Activated CD4-positive, alpha-beta T cell treated with anti-CD3 and anti-CD28 coated beads for 4 hours (primary cell): ENCODE results near the gene IFNAR2.
"Not testable (repeated sequence)": the region's sequence is repeated elsewhere in the genome, so short reads cannot be mapped to it uniquely, and the experiment has no call there.

Source experiments
- DNase-seq, 2 donors: peaks; one replicate each; pipeline ENCODE4 v3.0.0-alpha.2; 2020

The IFNAR2 gene

DNA sequence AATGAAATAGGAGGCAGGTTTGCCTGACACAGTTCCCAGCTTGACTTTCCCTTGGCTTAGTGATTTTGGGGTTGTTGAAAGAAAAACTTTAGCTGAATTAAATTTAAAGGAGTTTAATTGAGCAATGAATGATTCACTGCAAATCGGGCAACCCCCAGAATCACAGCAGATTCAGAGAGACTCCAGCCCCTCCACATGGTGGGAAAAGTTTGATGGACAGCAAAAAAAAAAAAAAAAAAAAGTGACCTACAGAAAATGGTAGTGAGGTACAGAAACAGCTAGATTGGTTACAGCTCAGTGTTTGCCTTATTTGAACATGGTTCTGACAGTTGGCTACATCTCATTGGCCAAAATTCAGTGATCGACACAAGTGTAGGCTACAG lies 12.6 kb upstream of the IFNAR2 start:
- no peak for DNase-seq

- DNase-seq = no peak
Measured at GRCh38 chr21:33219300-33219699, 10.4 kb upstream of the IFNAR2 start.

DNA sequence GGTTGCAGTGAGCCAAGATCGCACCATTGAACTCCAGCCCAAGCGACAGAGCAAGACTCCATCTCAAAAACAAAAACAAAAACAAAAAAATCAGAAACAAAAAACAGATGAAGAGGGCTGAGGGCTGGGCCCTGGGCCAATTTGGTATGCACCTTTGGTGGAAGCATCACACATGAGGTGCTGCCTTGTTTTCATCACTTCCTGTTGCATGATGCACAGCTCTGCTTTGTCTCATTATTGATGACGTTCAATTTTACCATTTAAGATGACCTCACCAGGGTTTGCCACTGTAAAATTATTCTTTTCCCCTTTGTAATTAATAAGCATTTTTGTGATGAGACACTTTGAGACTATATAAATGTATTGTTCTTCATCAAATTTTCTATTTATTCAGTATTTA lies 9.8 kb upstream of the IFNAR2 start:
- DNase-seq = no peak

DNA sequence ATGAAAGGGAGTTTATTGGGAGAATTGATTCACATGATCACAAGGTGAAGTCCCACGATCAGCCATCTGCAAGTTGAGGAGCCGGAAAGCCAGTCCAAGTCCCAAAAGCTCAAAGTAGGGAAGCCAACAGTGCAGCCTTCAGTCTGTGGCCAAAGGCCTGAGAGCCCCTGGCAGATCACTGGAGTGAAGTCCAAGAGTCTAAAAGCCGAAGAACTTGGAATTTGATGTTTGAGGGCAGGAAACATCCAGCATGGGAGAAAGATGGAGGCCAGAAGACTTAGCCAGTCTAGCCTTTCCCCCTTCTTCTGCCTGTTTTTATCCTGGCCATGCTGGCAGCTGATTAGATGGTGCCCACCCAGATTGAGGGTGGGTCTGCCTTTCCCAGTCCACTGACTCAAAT lies 4.4 kb upstream of the IFNAR2 start:
- not testable (repeated sequence) for DNase-seq

DNA sequence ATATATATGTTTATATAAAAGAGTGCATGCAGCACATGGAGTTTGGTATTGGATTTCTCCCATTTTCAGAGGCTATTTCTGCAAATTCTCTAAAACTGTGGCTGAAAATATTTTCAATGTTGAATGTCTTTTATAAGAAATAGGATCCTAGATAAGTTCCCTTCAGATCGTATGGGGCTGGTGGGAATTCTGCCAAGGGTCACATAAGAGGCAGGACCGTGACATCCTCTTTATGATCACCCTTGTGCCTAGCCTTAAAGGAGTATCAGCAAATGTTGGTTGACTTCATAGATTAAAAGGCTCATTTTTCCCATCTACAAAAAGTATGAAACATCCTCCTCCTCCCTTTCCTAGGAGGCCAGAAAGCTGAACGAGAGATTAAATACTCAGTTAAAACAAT lies 1.3 kb upstream of the IFNAR2 start:
- no peak for DNase-seq

DNA sequence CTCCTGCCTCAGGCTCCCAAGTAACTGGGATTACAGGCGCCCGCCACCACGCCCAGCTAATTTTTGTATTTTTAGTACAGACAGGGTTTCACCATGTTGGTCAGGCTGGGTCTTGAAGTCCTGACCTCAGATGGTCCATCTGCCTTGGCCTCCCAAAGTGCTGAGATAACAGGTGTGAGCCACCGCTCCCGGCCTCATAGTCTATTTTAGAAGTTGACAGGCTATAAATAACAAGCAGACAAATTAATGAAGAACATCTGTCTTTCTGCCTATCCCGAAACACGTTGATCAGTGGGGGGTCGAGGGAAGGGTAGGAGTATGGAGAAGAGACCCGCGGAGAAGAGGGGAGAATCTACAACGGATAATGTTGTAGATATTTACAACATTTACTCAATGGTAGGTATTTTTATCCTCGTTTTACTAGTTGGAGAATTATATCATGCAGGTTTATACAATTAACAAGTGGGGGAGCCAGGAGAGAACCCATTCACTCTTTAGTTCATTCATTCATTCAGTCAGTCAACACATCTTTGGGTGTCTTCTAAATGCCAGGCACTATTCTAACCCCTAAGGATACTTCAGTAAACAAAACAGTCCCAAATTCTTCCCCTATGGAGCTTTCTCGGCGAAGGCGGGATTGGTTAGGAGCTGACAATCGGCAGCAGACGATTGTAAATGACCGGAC lies 497 bp upstream of the IFNAR2 start:
- no peak for DNase-seq

- DNase-seq = peak; percentile 30 to 34
Measured at GRCh38 chr21:33230545-33231324, 997 bp downstream of the IFNAR2 start.

DNA sequence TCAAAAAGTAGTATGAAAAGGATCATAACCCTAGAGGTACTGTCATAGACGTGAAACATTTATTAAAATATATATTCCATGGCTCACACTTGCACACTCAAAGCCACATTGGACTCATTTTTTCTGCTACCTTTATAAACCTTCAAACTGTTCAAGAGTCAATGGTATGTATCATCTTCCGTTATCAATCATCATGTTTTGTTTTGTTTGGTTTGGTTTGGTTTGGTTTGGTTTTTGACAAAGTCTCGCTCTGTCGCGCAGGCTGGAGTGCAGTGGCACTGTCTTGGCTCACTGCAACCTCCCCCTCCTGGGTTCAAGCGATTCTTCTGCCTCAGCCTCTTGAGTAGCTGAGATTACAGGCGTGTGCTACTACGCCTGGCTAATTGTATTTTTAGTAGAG lies 1.8 kb downstream of the IFNAR2 start:
- DNase-seq = peak in 1 of 2 donors; percentile 43

- no peak for DNase-seq
Measured at GRCh38 chr21:33232291-33233034, 2.7 kb downstream of the IFNAR2 start.

DNA sequence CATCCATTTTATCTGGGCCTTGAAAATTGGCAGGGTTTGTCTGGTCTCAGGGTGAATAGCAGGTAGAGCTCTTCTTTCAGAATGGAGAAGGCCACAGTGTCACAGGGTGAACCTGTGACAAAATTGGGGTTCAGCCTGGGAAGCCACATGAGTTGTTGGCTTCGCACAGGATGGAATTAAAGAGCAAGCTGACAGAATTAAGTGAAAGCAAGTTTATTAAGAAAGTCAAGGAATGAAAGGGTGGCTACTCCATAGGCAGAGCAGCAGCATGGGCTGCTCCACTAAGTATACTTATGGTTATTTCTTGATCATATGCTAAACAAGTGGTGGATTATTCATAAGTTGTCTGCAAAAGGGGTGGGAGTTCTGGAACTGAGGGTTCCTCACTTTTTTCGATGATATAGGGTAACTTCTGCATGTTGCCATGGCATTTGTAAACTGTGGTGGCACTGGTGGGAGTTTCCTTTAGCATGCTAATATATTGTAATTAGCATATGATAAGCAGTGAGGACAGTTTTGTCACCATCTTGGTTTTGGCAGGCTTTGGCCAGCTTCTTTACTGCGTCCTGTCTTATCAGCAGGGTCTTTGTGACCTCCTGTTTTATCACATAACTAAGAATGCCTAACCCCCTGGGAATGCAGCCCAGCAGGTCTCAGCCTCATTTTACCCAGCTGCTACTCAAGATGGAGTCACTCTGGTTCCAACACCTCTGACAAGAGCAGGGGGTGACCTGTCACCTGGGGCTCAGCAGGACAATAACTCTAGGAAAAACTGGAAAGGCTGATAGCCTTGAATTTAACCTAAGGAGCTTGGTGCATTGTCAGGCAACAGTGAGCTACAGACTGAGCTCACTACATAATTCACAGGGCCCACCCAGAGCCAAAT lies 5.1 kb downstream of the IFNAR2 start:
- DNase-seq = no peak

DNA sequence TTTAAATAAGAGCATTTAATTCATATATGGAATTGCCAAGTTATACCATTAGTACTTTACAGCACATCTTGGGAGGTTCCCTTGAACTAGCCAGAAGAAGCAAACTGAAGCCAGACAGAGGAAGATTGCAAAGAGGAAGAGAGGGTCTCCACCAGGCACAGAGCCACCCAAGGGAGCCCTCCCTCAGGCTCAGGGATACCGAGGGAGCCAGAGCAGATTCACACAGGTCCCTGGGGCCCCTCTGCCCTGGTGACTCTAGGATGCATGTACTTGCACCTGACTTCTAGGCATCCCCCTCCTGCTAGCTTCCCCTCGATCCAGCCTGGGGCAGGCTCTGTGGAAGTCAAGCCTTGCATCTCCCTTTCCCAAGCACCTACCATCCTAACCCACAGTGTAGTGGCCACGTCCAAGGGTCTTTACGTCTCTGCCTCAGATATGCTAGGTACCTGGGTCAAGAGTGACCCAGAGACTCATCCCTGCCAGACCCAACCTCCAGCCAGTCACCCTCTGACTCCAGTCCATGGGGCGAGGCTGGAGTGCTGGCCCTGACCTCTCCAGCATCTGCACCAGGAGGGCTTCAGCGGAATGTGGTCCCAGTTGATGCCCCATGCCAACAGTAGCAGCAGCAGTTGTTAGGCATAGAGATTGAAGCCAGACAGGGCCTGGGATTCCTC lies 6.4 kb downstream of the IFNAR2 start:
- no peak for DNase-seq

GRCh38 chr21:33236766-33237165 lies 7.0 kb downstream of the IFNAR2 start:
- DNase-seq = no peak

DNA sequence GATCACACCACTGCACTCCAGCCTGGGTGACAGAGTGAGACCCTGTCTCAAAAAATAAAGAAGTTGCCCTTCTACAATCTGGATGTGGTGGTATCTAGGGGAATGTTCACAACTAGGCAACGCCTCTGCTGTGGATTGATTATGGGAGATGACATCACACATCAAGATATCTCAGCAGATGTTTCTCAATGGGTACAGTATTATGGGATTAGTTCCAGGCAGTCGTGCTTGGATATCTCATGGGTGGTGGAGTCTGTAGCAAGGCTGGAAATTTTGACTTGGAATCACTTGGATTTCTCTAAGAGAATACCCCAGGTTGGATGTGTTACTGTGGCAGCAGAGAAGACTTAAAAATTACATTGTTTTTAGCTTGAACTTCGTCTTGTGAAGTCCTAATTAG lies 7.7 kb downstream of the IFNAR2 start:
- no peak for DNase-seq

- DNase-seq = no peak
Measured at GRCh38 chr21:33238146-33238545, 8.4 kb downstream of the IFNAR2 start.

GRCh38 chr21:33238565-33239255 lies 9.0 kb downstream of the IFNAR2 start:
- DNase-seq = no peak

DNA sequence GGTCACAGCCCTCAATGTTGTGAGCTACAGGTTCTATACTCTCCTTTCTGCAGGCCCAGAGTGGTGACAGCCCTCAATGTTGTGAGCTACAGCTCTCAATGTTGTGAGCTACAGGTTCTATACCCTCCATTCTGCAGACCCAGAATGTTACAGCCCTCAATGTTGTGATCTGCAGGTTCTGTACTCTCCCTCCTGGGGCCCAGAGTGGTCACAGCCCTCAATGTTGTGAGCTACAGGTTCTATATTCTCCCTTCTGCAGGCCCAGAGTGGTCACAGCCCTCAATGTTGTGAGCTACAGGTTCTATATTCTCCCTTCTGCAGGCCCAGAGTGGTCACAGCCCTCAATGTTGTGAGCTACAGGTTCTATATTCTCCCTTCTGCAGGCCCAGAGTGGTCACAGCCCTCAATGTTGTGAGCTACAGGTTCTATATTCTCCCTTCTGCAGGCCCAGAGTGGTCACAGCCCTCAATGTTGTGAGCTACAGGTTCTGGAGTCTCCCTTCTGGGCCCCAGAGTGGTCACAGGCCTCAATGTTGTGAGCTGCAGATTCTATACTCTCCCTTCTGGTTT lies 9.9 kb downstream of the IFNAR2 start:
- DNase-seq = not testable (repeated sequence)

GRCh38 chr21:33240404-33240803 lies 10.7 kb downstream of the IFNAR2 start:
- no peak for DNase-seq

DNA sequence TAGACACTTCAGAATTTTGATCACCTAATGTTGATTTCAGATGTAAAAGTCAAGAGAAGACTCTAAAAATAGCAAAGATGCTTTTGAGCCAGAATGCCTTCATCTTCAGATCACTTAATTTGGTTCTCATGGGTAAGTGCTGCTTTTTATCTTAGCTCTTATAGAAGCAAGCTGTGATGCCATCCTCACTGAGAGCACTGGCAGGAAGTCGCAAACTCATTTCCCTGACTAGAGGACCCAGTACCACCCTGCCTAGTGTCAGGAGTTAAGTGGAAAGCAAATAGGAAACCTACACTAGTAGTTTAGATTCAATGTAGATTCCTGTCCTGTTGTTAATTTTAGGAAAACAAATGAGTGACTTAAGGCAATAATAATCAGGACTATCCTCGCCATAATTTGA lies 12.1 kb downstream of the IFNAR2 start:
- DNase-seq = no peak

DNA sequence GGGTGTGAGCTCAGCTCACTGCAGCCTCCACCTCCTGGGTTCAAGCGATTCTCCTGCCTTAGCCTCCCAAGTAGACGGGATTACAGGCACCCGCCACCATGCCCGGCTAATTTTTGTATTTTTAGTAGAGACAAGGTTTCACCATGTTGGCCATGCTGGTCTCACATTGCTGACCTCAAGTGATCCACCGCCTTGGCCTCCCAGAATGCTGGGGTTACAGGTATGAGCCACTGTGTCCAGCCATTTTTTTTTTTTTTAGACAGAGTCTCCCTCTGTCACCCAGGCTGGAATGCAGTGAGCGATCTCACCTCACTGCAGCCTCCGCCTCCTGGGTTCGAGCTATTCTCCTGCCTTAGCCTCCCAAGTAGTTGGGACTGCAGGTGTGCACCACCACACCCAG lies 13.1 kb downstream of the IFNAR2 start:
- not testable (repeated sequence) for DNase-seq

- DNase-seq = no peak
Measured at GRCh38 chr21:33244082-33244778, 14.5 kb downstream of the IFNAR2 start.

GRCh38 chr21:33244779-33245105 lies 15.0 kb downstream of the IFNAR2 start:
- no peak for DNase-seq
